Activated CD4-positive, alpha-beta T cell treated with anti-CD3 and anti-CD28 coated beads, Interleukin-2, amount 10 ng/mL, durations not matched to agents 7 days and 5 days (primary cell): ENCODE measurements around the gene HAPLN2. TPM values are rescaled to one million over a fixed set of nuclear protein-coding genes. Genes with fewer than 3 reads are reported as not detected.

Source experiments
- CTCF ChIA-PET: fragments of 350-600 bp; sonication (Branson Sonifier 250); formaldehyde crosslinking; loops from one replicate; lab custom pipeline; 2021; ENCODE audit warnings: antibody characterized with exemption; lab: Charles Lee
- POLR2A ChIA-PET: fragments of 350-600 bp; sonication (Branson Sonifier 250); formaldehyde crosslinking; loops from one replicate; lab custom pipeline; 2021; ENCODE audit warnings: antibody characterized with exemption; lab: Charles Lee
- DNase-seq: peaks from one replicate; pipeline ENCODE4 v3.0.0-alpha.2; 2020
- H3K27ac Mint-ChIP-seq: one replicate; pipeline ENCODE4 v1.8.0; 2021; ENCODE audit warnings: mild to moderate bottlenecking, moderate library complexity, mixed read lengths
- H3K27me3 Mint-ChIP-seq: one replicate; pipeline ENCODE4 v1.8.0; 2021; ENCODE audit warnings: mixed read lengths
- H3K36me3 Mint-ChIP-seq: one replicate; pipeline ENCODE4 v1.8.0; 2021; ENCODE audit warnings: low read depth, mixed read lengths
- H3K4me1 Mint-ChIP-seq: one replicate; pipeline ENCODE4 v1.8.0; 2021; ENCODE audit warnings: mixed read lengths
- H3K4me3 Mint-ChIP-seq: one replicate; pipeline ENCODE4 v1.8.0; 2021; ENCODE audit warnings: mild to moderate bottlenecking, moderate library complexity, mixed read lengths
- H3K9me3 Mint-ChIP-seq: one replicate; pipeline ENCODE4 v1.8.0; 2021; ENCODE audit warnings: mixed read lengths
- total RNA-seq, 2 experiments: library from RNA; stranded (reverse); gene quantifications; one replicate each; pipeline ENCODE4 v1.2.3, GENCODE V29; 2021

The HAPLN2 gene
- total RNA-seq, 2 experiments from 2014 or later = 0.62 TPM; not detected in 1

- POLR2A ChIA-PET = no interaction called here
- H3K9me3 Mint-ChIP-seq = no peaks in the 10 kb centered on the region
- no peak for DNase-seq
- peaks cover 41% of the 10 kb centered on the region for H3K27me3 Mint-ChIP-seq
- H3K36me3 Mint-ChIP-seq = no peaks in the 10 kb centered on the region
- CTCF ChIA-PET = interaction anchor here (2.1 to 2.8 kb wide), 2 partner anchors 9 to 11 kb away, joined by 7 read pairs; no protein-coding TSS in a partner anchor
- H3K4me3 Mint-ChIP-seq = no peak overlapping the region
- H3K27ac Mint-ChIP-seq = no peak overlapping the region
- peaks cover 4% of the 10 kb centered on the region for H3K4me1 Mint-ChIP-seq
These were observed 51.1 kb downstream of the HAPLN2 start for GRCh38 chr1:156670359-156670758.

GRCh38 chr1:156670791-156671190, 51.6 kb downstream of the HAPLN2 start:
- no peak overlapping the region for H3K4me3 Mint-ChIP-seq
- ChIA-PET POLR2A (no interaction called here), CTCF (interaction anchor here (0.9 to 2.8 kb wide), 4 partner anchors 10 to 55 kb away, joined by 3 to 7 read pairs (median 5); no protein-coding TSS in a partner anchor)
- H3K4me1 Mint-ChIP-seq = no peaks in the 10 kb centered on the region
- H3K9me3 Mint-ChIP-seq = no peaks in the 10 kb centered on the region
- DNase-seq = no peak
- peaks cover 41% of the 10 kb centered on the region for H3K27me3 Mint-ChIP-seq
- H3K27ac Mint-ChIP-seq = no peak overlapping the region
- no peaks in the 10 kb centered on the region for H3K36me3 Mint-ChIP-seq

GRCh38 chr1:156671804-156672203, 52.6 kb downstream of the HAPLN2 start:
- H3K27me3 Mint-ChIP-seq = peaks cover 43% of the 10 kb centered on the region
- H3K9me3 Mint-ChIP-seq = no peaks in the 10 kb centered on the region

GRCh38 chr1:156673387-156674121, 54.3 kb downstream of the HAPLN2 start:
- DNase-seq = no peak
- Mint-ChIP-seq H3K27me3 (peaks cover 59% of the 10 kb centered on the region), H3K36me3 (no peaks in the 10 kb centered on the region), H3K4me1 (peaks cover 3% of the 10 kb centered on the region), H3K9me3 (no peaks in the 10 kb centered on the region), H3K4me3 (no peak overlapping the region), H3K27ac (no peak overlapping the region)
- ChIA-PET POLR2A (no interaction called here), CTCF (interaction anchor here (0.5 to 1.4 kb wide), 3 partner anchors 17 to 260 kb away, joined by 3 to 10 read pairs (median 7); no protein-coding TSS in a partner anchor)

More at GRCh38 chr1:156671804-156672203, 52.6 kb downstream of the HAPLN2 start:
- no peak overlapping the region for H3K4me3 Mint-ChIP-seq
- DNase-seq = no peak
- H3K27ac Mint-ChIP-seq = no peak overlapping the region
- POLR2A ChIA-PET = no interaction called here
- H3K36me3 Mint-ChIP-seq = no peaks in the 10 kb centered on the region
- no peaks in the 10 kb centered on the region for H3K4me1 Mint-ChIP-seq
- CTCF ChIA-PET = interaction anchor here (1.0 to 1.4 kb wide), 4 partner anchors 10 to 54 kb away, joined by 3 to 5 read pairs (median 4); no protein-coding TSS in a partner anchor

Other genes starting within 250 kb of the HAPLN2 start
- gene MEF2D, start 118.6 kb upstream of the HAPLN2 start, total RNA-seq = 10 to 100 TPM; 34.0 to 39.4 TPM
- 10 to 100 TPM; 25.2 to 25.5 TPM for gene IQGAP3, start 46.9 kb upstream of the HAPLN2 start, total RNA-seq
- 1 to 10 TPM; 2.9 to 4.6 TPM for gene TTC24, start 39.7 kb upstream of the HAPLN2 start, total RNA-seq
- gene NAXE, start 27.6 kb upstream of the HAPLN2 start, total RNA-seq = 10 to 100 TPM; 52.9 to 54.2 TPM
- 10 to 100 TPM; 29.9 to 33.4 TPM for gene GPATCH4, start 17.9 kb upstream of the HAPLN2 start, total RNA-seq
- not detected for gene BCAN, start 22.7 kb downstream of the HAPLN2 start, total RNA-seq
- gene NES, start 58.0 kb downstream of the HAPLN2 start, total RNA-seq = not detected
- gene CRABP2, start 86.2 kb downstream of the HAPLN2 start, total RNA-seq = 1 to 10 TPM in 1 of 2 experiments, under 1 TPM in 1; 0.77 to 1.1 TPM
- gene METTL25B, start 109.1 kb downstream of the HAPLN2 start, total RNA-seq = 10 to 100 TPM; 26.2 to 29.7 TPM
- gene ISG20L2, start 109.4 kb downstream of the HAPLN2 start, total RNA-seq = 10 to 100 TPM; 47.0 to 58.0 TPM
- gene MRPL24, start 121.7 kb downstream of the HAPLN2 start, total RNA-seq = 10 to 100 TPM; 50.4 to 54.7 TPM
- gene HDGF, start 132.3 kb downstream of the HAPLN2 start, total RNA-seq = 100 to 1,000 TPM; 288 to 301 TPM
- 10 to 100 TPM; 70.6 to 87.7 TPM for gene PRCC, start 148.1 kb downstream of the HAPLN2 start, total RNA-seq
- 10 to 100 TPM; 56.3 to 63.5 TPM for gene SH2D2A, start 197.4 kb downstream of the HAPLN2 start, total RNA-seq
- under 1 TPM in 1 of 2 experiments, not detected in 1; 0.05 TPM for gene INSRR, start 239.7 kb downstream of the HAPLN2 start, total RNA-seq
- gene NTRK1, start 241.4 kb downstream of the HAPLN2 start, total RNA-seq = 1 to 10 TPM; 1.9 to 2.0 TPM